AG09309 (cell line): ENCODE data around the gene WNT10A.

Source experiments
- DNase-seq: peaks from one replicate; pipeline ENCODE4 v3.0.0-alpha.2; 2010; ENCODE audit warnings: low read depth
- H3K4me3 ChIP-seq: 2 replicates; pipeline ENCODE4 v1.5.1; 2011; ENCODE audit warnings: mild to moderate bottlenecking, low read depth, low read length, moderate library complexity; ENCODE audit not compliant: control insufficient read depth
- CTCF ChIP-seq: IDR thresholded peaks from 2 replicates; pipeline ENCODE4 v1.5.1; 2011; ENCODE audit warnings: mild to moderate bottlenecking, low read depth, low read length, inconsistent platforms; ENCODE audit not compliant: insufficient read depth, control insufficient read depth; ENCODE audit errors: missing control alignments

WNT10A gene

DNA sequence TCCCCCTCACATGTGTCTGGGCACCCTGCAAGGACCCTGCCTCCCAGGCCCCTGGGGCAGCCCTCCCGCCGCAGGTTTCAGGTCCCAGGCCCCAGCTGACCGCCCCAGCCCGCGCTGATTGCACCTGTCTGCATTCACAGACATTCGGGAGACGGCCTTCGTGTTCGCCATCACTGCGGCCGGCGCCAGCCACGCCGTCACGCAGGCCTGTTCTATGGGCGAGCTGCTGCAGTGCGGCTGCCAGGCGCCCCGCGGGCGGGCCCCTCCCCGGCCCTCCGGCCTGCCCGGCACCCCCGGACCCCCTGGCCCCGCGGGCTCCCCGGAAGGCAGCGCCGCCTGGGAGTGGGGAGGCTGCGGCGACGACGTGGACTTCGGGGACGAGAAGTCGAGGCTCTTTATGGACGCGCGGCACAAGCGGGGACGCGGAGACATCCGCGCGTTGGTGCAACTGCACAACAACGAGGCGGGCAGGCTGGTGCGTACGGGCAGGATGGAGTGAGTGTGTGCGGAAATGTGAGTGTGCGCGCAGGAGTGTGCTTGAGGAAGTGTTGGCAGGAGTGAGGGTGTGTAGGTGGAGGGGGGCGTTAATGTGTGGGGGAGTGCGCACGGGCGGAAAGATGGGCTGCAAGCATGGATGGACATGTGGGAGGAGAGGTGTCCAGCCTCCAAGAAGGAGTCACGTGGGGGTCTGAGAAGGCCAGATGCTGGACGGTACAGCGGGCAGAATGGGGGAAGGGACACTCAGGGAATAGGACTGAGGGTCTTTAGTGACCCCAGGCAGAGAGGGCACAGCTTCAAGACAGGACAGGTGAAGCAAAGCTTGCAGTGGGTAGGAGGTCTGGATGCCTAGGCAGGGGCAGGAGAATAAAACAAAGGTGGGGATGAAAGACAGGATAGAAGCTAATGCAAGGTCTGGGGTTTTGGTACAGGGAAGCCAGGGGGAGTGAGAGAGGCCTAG, 9.0 kb upstream of the WNT10A start:
- TF ChIP-seq CTCF = no peak
- DNase-seq = no peak
- H3K4me3 ChIP-seq = no peak overlapping the region

DNA sequence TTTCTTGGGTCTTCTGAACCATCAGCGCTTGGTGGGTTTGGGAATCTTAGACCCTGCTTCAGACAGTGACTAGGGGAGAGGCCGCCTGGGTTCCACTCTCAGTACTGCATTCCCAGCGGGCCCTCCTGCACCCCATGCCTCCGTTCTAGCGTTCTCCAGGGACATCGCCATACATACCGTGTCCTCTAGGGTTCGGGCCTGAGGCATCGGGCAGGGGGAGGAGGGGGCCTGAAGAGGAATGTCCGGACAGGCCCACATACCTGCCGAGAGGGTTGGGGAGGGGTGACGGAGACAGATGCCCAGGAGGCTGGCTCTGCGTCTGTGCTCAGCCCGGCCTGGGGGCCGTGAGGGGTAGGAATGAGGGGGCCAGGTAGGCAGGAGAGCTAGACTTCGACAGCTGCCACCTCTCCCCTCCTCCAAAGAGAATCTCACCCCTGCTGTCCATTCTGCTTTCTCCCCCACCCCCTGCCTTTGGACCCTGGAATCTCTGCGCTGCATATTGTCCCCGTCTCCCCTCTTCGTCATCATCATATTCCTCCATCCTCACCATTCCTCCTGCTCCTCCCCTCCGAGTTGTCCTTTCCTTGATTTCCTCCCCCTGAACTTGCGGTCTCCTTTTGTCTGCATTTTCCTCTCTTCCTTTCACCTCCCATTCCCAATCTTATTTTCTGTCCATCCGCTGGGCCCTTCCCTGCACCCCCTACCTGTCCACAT, 7.8 kb upstream of the WNT10A start:
- no peak for TF ChIP-seq CTCF
- no peak overlapping the region for H3K4me3 ChIP-seq
- DNase-seq = no peak

- TF ChIP-seq CTCF = no peak
- no peak overlapping the region for H3K4me3 ChIP-seq
- no peak for DNase-seq
Measured at GRCh38 chr2:218873359-218874194, 7.1 kb upstream of the WNT10A start.

- no peak for TF ChIP-seq CTCF
- DNase-seq = no peak
- H3K4me3 ChIP-seq = no peak overlapping the region
Measured at GRCh38 chr2:218875692-218876246, 4.9 kb upstream of the WNT10A start.

DNA sequence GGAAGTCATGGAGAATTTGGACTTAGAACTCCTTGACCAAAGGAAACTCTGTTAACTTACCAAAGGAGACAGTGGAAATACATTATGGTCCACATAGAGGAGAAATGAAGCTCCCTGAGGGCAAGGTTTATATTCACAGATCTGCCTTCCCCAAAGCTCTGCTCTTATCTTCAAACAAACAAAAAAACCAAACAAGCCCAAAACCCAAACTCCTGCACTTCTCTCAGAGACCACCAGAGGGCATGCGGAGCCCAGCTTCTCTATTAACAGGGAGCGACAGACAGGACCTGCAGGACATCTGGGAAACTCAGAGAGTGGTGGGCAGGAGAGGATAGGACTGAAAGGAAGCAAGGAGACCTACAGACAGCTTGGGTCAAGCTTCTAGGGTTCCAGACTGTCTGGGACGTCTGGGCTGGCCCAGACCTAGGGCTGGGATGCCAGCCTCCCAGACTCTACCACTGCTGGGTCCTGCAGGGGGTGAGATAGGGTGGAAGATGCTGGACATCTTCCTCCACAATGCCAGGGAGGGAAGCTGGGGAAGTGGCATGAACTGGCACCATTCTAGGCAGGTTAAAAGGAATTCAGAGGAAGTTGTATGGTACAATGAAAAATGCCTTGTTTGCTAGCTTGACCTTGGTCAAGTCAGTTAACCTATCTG, 4.0 kb upstream of the WNT10A start:
- peak; percentile 96 for TF ChIP-seq CTCF
- no peak overlapping the region for H3K4me3 ChIP-seq
- no peak for DNase-seq
